IPS-11a (cell line): ENCODE data around the gene ELOB.

Source experiments
- H3K4me3 ChIP-seq: one replicate; pipeline ENCODE4 v1.5.1; 2013; ENCODE audit warnings: low read depth, low read length, control low read depth

Gene ELOB

DNA sequence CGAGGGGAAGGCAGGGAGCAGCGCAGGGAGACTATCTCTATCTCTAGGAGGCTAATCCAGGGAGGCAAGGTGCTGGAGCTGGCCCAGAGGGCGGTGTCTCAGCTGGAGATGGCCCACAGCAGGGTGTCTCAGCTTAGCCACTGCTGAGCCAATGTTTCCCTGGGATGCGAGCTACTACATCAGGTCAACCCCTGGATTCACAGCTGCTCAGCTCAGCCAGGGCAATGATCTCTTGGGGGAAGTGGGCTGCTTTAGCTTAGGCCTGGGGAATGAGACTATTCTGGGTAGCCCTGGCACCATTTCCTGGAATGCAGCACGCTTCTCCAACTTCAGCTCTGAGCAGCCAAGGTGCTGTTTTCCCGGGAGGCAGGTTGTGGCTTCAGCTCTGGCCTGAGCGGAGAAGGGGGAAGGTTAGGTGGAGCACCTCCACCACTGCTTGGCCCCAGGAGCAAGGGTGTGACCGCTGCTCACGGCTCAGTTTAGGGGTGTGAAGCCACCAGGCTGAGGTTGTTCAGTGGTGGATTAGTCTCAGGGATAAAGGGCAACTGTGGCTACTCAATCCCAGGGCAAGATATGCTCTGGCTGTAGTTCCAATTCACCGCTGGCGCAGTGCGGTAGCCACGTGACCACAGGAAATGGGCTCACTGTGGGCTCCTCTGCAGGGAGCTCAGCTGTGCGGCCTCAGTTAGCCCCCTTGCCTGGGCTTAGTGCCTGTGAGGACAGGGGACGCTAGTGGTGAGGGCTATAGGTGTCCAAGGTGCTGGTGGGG lies 34.8 kb upstream of the ELOB start:
- H3K4me3 ChIP-seq, result no peak overlapping the region

DNA sequence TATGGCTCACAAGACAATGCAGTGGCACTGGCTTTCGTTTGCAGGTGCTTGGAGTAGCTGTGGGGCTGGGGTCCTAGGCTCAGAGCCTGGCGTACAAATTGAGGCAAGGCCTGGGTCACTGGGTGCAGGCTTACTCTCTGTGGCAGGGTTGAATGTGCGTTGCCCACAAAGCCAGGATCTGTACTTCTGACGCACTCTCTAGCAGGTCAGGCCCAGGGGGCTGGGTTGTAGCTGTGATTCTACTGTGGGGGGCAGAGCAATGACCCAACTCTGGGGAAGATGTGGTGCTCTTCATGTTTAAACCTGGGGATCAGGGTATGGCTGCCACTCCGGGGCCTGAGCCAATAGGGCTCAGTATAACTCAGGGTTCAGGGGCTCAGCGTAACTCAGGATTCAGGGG lies 33.6 kb upstream of the ELOB start:
- no peak overlapping the region for H3K4me3 ChIP-seq

DNA sequence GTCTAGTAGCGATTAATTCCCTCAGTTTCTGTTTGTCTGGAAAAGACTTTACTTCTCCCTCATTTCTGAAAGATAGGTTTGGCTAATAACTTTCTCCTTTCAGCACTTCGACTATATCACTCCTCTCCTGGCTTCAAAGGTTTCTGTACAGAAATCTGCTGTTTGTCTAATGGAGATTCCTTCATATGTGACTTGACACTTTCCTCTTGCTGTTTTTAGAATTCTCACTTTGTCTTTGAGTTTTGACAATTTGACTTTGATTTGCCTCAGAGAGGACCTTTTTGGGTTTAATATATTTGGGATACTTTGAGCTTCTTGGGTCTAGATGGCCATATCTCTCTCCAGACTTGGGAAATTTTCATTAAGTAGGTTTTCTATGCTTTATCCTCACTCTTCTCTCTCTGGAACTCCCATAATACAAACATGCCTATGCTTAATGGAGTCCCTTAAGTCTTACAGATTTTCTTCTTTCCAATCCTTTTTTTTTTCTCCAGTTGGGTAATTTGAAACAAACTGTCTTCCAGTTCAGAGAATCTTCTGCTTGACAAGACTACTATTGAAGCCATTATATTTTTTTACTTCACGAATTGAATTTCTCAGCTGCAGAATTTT lies 32.2 kb upstream of the ELOB start:
- no peak overlapping the region for H3K4me3 ChIP-seq

DNA sequence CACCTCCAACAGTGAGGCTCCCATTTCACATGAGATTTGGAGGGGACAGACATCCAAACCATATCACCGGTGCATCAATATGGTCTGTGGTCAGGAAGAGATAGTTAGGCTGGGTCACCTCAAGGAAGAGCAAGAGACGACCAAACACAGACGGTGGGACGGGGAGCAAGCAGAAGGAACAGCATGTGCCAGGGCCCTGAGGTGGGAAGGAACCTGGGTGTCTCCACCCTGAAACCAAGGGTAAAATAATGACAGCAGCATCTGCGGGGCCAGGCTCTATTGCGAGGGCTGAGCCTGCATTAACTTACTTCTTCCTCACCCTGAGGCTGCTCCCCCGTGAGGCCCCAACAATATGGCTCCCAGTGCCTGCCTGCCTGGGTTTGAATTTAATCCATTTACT lies 31.1 kb upstream of the ELOB start:
- H3K4me3 ChIP-seq, result no peak overlapping the region

DNA sequence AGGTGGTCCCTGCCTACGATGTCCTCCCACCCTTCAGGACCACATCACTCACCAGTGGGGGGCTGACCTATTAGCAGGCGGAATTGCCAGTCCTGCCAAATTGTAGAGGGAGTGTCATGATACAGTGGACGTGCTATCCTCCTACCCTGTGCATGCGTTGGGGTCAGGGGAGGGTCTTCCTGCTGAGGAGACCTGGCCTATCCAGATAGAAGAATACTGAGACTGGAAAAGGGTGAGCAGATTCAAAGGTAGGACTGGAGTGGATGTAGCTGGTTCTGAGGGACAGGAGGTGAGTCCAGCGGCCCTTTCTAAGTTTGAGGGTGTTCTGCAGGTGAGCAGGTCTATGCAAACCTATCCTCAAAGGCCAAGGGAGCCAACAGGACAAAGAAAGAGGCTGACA lies 29.2 kb upstream of the ELOB start:
- no peak overlapping the region for H3K4me3 ChIP-seq

DNA sequence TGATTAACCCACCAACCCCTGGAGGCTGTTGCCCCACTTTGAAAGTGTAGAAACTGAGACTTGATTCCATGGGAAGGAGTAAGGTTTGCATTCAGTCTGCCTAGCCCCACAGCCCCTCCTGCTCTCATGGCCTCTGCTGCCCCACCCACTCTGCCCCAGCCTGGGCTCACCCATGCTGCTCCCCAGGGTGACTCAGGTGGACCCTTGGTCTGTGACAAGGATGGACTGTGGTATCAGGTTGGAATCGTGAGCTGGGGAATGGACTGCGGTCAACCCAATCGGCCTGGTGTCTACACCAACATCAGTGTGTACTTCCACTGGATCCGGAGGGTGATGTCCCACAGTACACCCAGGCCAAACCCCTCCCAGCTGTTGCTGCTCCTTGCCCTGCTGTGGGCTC lies 27.6 kb upstream of the ELOB start:
- no peak overlapping the region for H3K4me3 ChIP-seq

DNA sequence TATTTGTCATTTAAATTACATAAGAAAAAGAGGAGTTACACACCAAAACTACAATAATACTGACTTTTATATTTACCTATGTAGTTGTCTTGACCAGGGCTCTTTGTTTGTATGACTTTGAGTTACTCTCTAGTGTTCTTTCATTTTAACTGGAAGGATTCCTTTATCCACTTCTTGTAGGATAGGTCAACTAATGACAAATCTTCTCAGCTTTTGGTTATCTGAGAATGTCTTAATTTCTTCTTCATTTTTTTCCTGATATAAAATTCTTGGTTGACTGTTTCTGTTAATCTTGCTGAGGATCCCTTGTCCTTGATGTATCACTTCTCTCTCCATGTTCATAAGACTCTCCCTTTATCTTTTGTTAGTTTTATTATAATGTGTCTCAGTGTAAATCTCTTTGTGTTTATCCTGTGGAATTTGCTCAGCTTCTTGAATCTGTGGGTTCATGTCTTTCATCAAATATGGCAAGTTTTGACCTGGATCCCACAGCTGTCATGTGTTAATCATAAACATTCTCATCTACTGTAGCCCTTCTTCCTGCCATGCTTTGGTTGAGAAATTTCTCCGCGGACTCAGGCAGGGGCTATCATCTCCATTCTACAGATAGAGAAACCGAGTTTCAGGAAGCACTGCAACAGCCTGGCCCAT lies 26.6 kb upstream of the ELOB start:
- no peak overlapping the region for H3K4me3 ChIP-seq

DNA sequence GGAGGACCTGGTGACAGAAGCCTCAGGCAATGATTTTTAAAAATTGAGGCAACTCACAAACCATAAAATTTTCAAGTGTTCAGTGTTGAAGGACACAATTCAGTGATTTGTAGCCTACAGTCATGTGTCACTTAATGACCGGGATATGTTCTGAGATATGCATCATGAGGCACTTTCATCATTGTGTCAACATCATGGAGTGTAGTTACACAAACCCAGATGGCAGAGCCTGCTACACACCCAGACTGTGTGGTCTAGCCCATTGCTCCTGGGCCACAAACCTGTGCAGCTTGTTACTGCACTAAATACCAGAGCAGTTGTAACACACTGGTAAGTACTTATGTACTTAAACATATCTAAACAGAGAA lies 22.8 kb upstream of the ELOB start:
- no peak overlapping the region for H3K4me3 ChIP-seq

DNA sequence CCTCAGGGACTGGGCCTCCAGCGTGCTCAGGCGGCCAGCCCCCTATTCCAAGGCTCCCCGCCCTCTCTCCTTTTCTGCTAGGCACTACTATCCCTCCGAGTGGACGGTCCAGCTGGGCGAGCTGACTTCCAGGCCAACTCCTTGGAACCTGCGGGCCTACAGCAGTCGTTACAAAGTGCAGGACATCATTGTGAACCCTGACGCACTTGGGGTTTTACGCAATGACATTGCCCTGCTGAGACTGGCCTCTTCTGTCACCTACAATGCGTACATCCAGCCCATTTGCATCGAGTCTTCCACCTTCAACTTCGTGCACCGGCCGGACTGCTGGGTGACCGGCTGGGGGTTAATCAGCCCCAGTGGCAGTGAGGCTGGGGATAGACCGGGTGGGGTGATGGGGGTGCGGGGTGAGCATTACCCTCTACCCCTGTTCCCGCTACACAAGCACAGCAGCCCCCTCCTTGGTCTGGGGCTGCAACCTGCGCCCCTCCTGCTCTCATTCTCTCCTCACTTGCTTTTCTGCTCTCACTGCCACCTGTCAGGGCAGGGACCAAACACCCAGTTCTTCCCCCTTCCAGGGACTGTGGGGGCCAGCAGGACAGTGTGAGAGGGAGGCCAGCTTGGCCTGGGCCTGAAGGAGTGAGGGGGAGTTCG lies 22.3 kb upstream of the ELOB start:
- no peak overlapping the region for H3K4me3 ChIP-seq

DNA sequence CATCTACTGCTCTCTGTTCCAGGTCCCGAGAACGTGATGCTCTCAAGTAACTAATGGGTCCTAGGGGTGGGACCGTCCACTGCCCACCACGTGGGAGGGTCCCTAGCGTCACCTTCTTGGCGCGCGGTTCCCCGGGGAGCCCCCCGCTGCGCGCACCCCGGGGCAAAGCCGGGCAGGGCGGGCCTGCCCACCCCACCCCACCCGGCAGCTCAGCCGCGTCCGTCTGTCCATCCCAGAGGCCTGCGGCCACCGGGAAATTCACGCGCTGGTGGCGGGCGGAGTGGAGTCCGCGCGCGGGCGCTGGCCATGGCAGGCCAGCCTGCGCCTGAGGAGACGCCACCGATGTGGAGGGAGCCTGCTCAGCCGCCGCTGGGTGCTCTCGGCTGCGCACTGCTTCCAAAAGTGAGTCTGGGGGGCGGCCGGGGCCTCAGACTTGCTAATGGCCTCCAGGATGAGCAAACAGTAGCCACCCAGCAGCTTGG lies 21.7 kb upstream of the ELOB start:
- H3K4me3 ChIP-seq, result no peak overlapping the region

DNA sequence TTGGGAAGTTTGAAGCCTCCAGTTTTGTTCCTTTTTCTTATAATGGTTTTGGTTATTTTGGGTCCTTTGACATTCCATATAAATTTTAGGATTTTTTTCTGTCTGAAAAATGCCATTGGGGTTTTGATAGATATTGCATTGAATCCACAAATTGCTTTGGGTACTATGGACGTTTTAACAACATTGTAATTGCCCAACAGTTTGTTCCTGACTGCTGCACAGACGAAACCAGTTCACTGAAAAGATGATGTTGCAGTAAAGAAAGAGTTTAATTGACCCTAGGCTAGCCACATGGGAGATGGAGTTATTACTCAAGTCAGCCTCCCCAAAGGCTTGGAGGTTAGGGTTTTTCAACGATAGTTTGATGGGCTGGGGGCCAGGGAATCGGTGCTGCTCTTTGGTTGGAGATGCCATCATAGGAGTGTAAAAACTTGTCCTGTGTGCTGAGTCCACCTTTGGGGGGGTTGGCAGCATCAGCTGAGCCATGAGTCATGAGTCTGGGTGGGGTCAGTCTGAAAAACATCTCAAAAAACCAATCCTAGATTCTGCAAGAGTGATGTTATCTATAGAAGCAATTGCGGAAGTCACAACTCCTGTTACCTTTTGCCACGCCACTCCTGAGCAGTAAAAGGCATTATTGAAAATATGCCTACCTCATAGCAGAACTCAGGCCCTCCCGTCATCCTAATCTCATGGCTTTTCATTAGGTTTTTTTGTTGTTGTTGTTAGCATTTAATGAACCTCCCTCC lies 18.5 kb upstream of the ELOB start:
- no peak overlapping the region for H3K4me3 ChIP-seq

DNA sequence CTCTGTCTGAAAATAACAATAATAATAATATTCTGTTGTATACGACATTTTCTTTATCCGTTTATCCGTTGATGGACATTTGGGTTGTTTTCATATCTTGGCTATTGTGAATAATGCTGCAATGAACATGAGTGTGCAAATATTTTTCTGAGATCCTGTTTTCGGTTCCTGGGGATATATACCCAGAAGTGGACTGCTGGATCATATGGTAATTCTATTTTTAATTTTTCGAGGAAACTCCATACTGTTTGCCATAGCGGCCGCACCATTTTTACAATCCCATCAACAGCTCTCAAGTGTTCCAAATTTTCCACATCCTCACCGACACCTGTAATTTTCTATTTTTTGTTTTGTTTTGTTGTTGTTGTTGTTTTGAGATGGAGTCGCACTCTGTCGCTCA lies 15.9 kb upstream of the ELOB start:
- H3K4me3 ChIP-seq, result no peak overlapping the region

DNA sequence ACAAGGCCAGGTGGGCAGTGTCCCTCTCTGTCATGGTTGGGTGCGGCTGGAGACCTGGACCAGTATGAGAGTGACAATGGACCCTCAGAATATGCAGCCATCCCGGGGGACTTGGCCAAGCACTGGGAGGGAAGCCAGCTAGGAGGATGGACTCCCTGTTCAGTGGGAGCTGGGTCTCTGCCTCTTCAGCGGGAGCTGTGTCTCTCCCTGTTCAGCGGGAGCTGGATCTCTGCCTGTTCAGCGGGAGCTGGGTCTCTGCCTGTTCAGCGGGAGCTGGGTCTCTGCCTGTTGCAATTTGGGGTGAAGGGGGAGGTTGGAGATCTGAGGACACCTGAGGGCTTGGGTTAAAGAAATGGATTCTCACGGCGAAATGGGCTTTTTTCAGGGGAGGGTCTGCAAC lies 14.1 kb upstream of the ELOB start:
- H3K4me3 ChIP-seq, result no peak overlapping the region

DNA sequence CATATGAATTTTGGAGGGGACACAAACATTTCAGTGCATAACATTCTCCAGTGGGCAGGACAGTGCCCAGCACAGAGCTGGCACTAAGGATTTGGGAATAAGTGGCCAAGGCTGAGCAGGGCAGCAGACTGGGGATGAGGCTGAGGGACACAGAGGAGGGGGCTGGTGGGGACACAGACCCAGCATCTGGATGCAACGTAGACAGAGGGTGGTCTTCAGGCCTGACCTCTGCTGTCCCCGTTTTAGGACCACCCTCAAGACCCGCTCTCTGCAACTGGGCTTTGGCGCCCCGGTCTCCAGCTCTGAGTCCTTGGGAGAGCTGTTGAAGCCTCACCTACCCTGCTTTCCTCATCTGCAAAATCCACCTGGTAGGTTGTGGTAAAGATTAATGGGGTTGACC lies 13.6 kb upstream of the ELOB start:
- H3K4me3 ChIP-seq, result no peak overlapping the region

DNA sequence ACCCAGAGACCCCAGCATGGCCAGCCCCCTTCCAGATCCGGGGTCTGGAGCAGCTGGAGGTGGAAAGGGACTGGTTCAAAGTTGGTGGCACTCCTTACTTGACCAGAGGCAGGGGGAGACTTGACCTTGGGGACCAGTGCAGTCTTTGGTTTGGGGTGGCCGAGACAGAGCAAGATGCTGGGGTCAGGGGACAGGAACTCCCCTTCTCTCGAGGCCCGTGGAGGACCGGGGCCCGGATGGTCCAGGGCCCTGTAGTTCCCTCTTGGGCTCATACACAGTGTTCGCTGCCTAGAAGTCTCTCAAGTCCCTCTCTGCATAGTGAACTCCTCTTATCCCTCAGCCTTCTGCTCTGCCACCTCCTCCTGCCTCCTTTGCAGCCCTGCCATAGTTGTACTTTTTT lies 10.9 kb upstream of the ELOB start:
- H3K4me3 ChIP-seq, result no peak overlapping the region

DNA sequence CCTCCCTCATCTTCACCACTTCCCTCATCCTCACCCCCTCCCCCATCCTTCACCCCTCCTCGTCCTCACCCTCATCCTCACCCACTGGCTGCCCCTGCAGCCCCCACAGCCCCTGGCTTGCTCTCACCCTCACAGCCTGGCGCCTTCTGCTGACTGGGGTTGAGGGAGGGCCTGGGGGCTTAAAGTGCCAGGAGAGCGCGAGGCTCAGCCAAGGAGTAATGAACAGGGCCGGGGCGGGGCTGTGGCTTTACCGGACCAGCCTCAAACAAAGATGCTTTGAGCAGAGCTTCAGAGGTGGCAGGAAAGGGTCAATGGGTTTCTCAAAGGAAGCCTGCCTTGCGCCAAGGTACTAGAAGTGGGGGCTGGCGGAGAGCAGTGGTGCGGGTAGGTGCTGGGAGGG lies 10.3 kb upstream of the ELOB start, which contains the start of gene PRSS33:
Gene PRSS33, minus strand, starts transcription at position 155 of the 400 bp plus-strand sequence. CDS start 1,013 bp downstream, outside the sequence.
- H3K4me3 ChIP-seq, result no peak within 1 kb of the TSS

DNA sequence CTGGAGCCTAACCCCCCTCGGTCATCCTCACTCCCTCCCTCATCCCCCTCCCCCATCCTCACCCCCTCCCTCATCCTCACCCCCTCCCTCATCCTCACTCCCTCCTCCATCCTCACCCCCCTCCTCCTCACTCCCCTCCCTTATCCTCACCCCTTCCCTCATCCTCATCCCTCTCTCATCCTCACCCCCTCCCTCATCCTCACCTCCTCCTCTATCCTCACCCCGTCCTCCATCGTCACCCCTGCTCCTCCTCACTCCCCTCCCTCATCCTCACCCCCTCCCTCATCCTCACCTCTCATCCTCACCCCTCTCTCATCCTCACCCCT lies 9.7 kb upstream of the ELOB start:
- no peak overlapping the region for H3K4me3 ChIP-seq

DNA sequence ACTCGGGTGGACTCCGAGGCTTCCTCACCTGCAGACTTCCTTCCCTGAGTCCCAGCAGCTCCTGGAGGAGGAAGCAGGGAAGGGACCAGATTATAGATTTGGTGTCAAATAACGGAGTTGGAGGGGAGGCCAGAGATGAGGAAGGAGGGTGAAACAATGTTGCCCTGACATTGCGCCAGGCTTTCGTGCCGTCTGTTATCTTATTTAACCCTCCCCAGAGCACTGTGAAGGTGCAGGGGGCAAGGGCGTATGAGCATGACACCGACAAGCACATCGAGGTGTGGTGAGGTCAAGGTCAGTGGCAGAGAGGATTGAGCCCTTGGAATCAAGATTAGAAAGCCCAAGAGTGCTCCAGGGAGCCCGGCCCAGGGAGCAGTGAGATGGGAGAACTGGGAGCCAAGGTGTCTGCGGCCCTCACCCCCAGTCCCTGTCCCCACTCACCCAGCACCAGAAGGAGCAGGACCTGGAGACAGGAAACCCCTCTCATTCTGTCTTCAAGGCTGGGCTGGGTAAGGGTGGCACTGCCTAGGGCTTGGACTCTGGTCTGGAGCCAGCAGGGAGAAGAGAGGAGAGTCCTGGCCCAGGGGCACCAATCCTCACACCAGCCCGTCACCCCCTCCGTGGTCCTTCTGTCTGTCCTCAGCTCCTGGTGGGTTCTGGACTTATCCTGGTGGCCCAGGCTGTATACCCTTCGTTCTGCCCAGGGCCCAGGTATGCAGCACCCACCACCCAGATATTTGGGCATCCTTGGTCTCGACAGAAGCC lies 9.2 kb upstream of the ELOB start:
- no peak overlapping the region for H3K4me3 ChIP-seq

DNA sequence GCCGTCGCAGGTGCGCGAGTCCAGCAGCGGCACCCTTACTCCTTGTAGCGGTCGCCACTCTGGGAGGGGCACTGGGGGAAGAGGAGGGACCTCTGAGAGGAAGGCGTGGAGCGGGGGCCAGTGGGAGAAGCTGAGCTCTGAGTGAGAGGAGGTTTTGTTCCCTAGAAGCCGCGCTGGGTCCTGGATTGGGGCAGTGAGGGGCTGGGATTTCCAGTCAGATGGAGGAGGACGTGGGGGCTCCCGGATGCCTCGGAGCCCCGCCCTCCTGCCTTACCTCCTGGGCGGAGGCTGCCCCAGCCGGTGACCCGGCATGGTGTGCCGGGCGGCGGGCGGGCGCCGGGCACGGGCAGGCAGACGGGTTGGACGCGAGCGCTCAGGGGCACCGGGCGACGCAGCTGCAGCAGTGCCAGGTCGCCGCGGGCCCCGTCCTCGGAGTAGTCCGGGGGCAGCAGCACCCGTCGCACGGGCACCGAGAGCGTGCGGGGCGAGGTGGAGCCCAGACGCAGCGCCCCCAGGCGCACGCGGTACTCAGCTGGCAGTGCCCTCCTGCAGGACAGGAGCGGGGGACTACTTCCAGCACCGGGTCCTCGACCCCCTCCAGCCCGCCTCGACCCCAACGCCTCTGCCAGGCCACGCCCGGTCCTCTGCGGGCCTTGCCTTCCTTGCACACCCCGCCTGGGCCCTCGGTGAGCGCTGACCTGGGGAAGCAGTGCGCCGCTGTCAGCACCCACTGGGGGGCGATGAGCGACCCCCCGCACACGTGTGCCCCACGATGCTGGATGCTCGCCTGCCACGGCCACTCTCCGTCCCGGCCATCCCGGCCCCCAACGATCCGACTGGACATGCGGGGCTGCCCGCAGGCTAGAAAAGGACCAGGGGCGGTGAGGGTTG lies 8.3 kb upstream of the ELOB start:
- H3K4me3 ChIP-seq, result no peak overlapping the region
